H1 (cell line): ENCODE measurements around the gene ADD1. TPM values are rescaled to one million over a fixed set of nuclear protein-coding genes. Genes with fewer than 3 reads are reported as not detected.

Source experiments
- ASH2L ChIP-seq: fragments of 200-600, 300-600 bp; sonication (generic); IDR thresholded peaks from one replicate; pipeline ENCODE4 v1.7.1; 2017; ENCODE audit warnings: low read length
- HDAC6 ChIP-seq: IDR thresholded peaks from one replicate; pipeline ENCODE4 v1.7.1; 2012; ENCODE audit warnings: low read depth, mild to moderate bottlenecking, inconsistent platforms, low read length, moderate library complexity
- polyA plus RNA-seq, 7 experiments: library from polyadenylated mRNA; depleted of rRNA in 3 of 7; stranded (reverse) in 5 of 7; unstranded in 2 of 7; fragments of >200 nt in 5 of 7; fragments of 200-250 nt in 2 of 7; gene quantifications; 1 replicate in 5 of 7; 2 replicates in 1 of 7; 4 replicates in 1 of 7; pipeline versions ENCODE4 v1.2.1 to v1.2.3, GENCODE V29; 2011 to 2013; ENCODE audit warnings: missing spikeins in 2 of 7, mixed read lengths in 2 of 7
- total RNA-seq: library from RNA; stranded (reverse); fragmentation: NEBNext Ultra II Directional; extraction: Animal tissue kit (Norgen Biotek cat#: 25700); gene quantifications from 2 replicates; pipeline ENCODE4 v1.2.1, GENCODE V29; 2021

Gene ADD1
- total and polyA plus RNA-seq, 2 of the 8 experiments (the other 6 are each of a cell fraction or from before 2014, with no cell fraction given) = 113 to 143 TPM

- no peak for TF ChIP-seq HDAC6
- TF ChIP-seq ASH2L = no peak
- TF ChIP-seq, all 59 proteins: peak for 0
Measured at GRCh38 chr4:2949782-2950125, 106.1 kb downstream of the ADD1 start (continued).
